Body of pancreas (tissue), 4 donors: ENCODE measurements around the gene HES2.

Experiments
- POLR2A ChIP-seq, 3 donors: fragments of 450-650 bp; IDR thresholded peaks; one replicate each; pipeline ENCODE4 v1.6.1; 2016; ENCODE audit warnings: antibody characterized with exemption in 3 of 3, mild to moderate bottlenecking in 2 of 3
- TF ChIP-seq, protein P1 (sequence below), 7 experiments: fragments of 450-650 bp in 4 of 7; fragments of 200-600 bp in 3 of 7; sonication (generic) in 3 of 7; IDR thresholded peaks; one replicate each; pipeline ENCODE4 v1.5.1; 2016 to 2019; ENCODE audit warnings: antibody characterized with exemption in 7 of 7

DNA sequence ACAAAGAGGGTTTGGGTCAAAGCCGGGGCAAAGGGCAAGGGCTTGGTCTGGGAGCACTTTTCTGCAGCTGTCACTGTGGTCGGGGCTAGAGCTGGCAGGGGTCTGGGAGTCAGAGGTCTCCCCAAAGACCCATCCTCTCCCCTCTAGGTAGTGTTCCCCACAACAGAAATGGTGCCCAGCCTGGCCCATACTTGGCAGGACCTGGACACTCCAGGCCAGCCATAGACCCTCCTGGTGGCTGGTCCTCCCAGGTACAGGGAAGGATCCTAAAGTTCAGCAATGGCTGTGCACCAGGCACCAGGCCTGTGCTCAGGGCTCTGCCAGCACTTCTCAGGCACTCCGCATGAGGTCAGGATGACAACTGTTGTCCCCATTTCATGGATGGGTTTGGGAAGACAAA, 15.8 kb upstream of the HES2 start:
- TF ChIP-seq, protein P1, sequence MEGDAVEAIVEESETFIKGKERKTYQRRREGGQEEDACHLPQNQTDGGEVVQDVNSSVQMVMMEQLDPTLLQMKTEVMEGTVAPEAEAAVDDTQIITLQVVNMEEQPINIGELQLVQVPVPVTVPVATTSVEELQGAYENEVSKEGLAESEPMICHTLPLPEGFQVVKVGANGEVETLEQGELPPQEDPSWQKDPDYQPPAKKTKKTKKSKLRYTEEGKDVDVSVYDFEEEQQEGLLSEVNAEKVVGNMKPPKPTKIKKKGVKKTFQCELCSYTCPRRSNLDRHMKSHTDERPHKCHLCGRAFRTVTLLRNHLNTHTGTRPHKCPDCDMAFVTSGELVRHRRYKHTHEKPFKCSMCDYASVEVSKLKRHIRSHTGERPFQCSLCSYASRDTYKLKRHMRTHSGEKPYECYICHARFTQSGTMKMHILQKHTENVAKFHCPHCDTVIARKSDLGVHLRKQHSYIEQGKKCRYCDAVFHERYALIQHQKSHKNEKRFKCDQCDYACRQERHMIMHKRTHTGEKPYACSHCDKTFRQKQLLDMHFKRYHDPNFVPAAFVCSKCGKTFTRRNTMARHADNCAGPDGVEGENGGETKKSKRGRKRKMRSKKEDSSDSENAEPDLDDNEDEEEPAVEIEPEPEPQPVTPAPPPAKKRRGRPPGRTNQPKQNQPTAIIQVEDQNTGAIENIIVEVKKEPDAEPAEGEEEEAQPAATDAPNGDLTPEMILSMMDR (IDR thresholded peaks at IDR 0.05), result no peak
- TF ChIP-seq POLR2A (IDR thresholded peaks at IDR 0.05), result no peak
